ENCODE measurements around the gene TF.

GRCh38 chr3:133773732-133774131 lies 27.5 kb downstream of the TF start:
- TF ChIP-seq EZH2 (IDR thresholded peaks at IDR 0.05; ENCODE audit: insufficient read depth, poor library complexity, severe bottlenecking) (no peak), EZH2phosphoT487 (IDR thresholded peaks at IDR 0.05; ENCODE audit: insufficient read depth, low read depth) (no peak)

All from GM23248 (cell line).